ENCODE measurements around the gene LYPLAL1. TPM values are rescaled to one million over a fixed set of nuclear protein-coding genes. Genes with fewer than 3 reads are reported as not detected.

The LYPLAL1 gene
- total and polyA plus RNA-seq, 2 of the 4 experiments (the other 2 are of a cell fraction), result 4.8 to 7.5 TPM

DNA sequence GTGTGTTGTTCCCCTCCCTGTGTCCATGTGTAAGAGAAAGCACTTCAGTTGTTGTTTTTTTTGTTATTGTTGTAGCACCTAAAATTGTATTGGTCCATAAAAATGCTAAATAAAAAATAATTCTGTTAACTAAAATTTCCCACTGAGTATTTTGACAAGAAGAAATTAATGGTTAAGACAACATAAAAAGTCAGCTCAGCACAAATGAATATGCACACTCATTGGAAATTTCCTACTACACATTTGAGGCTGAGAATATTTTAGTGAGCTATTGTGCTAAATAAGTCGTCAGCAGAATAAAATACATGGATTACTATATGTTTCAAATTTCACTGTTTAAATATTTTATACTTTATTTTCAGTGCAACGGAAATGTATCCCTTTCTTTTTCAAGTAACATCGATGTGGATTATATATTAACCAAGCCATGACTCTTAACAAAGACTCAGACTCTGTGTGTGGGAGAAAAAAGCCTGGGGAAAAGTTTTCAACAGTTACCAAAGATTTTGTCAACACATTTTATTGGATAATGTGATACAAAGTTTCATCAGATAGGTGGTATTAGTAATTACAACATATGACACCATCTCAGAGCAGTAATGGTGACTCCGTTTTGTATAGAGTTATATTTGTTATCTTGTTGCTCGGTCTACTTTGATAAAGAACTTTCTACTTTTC lies 63.4 kb downstream of the LYPLAL1 start:
- Histone ChIP-seq H3K14ac (replicated peaks; ENCODE audit: low read depth, low read length) (no peak overlapping the region), H3K9ac (ENCODE audit: low read depth, low read length) (no peak overlapping the region), H3K4me1 (ENCODE audit: control insufficient read depth, insufficient read depth, low read length) (no peaks in the 10 kb centered on the region), H3K36me3 (ENCODE audit: control insufficient read depth, insufficient read depth, low read length) (no peaks in the 10 kb centered on the region), H3K4me2 (ENCODE audit: low read depth, low read length) (no peak overlapping the region), H4K20me1 (ENCODE audit: insufficient read depth, low read length) (no peaks in the 10 kb centered on the region), H2BK120ac (ENCODE audit: low read depth, low read length) (no peak overlapping the region), H3K9me1 (ENCODE audit: insufficient read depth, low read length) (no peaks in the 10 kb centered on the region), H2AK9ac (replicated peaks; ENCODE audit: low read depth, low read length, poor library complexity) (no peak overlapping the region), H3K27ac (ENCODE audit: insufficient read depth, low read length) (no peak overlapping the region), H3K4me3 (ENCODE audit: insufficient read depth, low read depth, low read length) (no peak overlapping the region), H2AFZ (replicated peaks; ENCODE audit: low read length, poor library complexity) (no peak overlapping the region), H3K18ac (ENCODE audit: low read depth, low read length) (no peak overlapping the region), H4K8ac (ENCODE audit: low read depth in 2 of 2, low read length in 2 of 2) (no peak overlapping the region), H3K9me3 (ENCODE audit: control insufficient read depth, insufficient read depth, low read length) (no peaks in the 10 kb centered on the region), H3K56ac (ENCODE audit: extremely low read depth, insufficient read depth, low read length) (no peak overlapping the region), H3K23ac (ENCODE audit: low read depth, low read length) (no peak overlapping the region), H2AK5ac (ENCODE audit: low read depth, low read length) (no peak overlapping the region), H3K27me3 (ENCODE audit: control insufficient read depth, insufficient read depth, low read length) (no peaks in the 10 kb centered on the region), H4K5ac (ENCODE audit: low read depth, low read length) (no peak overlapping the region), H2BK5ac (ENCODE audit: low read depth, low read length, poor library complexity, severe bottlenecking) (no peak overlapping the region), H4K91ac (ENCODE audit: insufficient read depth, low read depth, low read length) (no peak overlapping the region), H2BK15ac (ENCODE audit: low read depth, low read length) (no peak overlapping the region), H3K4ac (ENCODE audit: low read depth, low read length) (no peak overlapping the region), H2BK20ac (ENCODE audit: low read depth, low read length) (no peak overlapping the region), H3K79me1 (ENCODE audit: low read depth in 1 of 2, low read length in 2 of 2) (no peaks in the 10 kb centered on the region)
- intact Hi-C loops (cut with micrococcal nuclease) (loop anchor here (5.0 kb wide), 1 partner anchor 50 kb away; no protein-coding TSS in a partner anchor), in situ Hi-C loops (cut with MboI; ENCODE audit: low sequenced_read_pairs) (no loop called here), dilution Hi-C loops (cut with HindIII; ENCODE audit: low sequenced_read_pairs, unreplicated experiment) (no loop called here)
- no TSS peak for BruUV-seq (replicated peaks)
- TF ChIP-seq BHLHE40 (IDR thresholded peaks at IDR 0.05; ENCODE audit: low read depth, low read length) (no peak), MAFK (IDR thresholded peaks at IDR 0.05; ENCODE audit: low read depth, low read length) (peak; percentile 36; the same call in 1 of the 2 replicates)
- ATAC-seq (ENCODE audit: low read depth) (no peak), DNase-seq (no peak)
- WGBS, 2 experiments (ENCODE audit: extremely low coverage in 2 of 2, insufficient read length in 1 of 2), result no CpG with 5 or more reads among the region's 5 CpGs
- POLR2A ChIA-PET (ENCODE audit: unreplicated experiment), result no interaction called here
- CTCF ChIA-PET, result no interaction called here

Measured in IMR-90 (cell line).